Suprapubic skin (tissue), 3 donors: ENCODE measurements around the gene CAB39L.

Source experiments
- CTCF ChIP-seq, 2 donors: fragments of 200-600 bp in 1 of 2; fragments of 450-650 bp in 1 of 2; sonication (generic) in 1 of 2; IDR thresholded peaks; one replicate each; pipeline ENCODE4 v1.5.1; 2016 to 2019; ENCODE audit warnings: antibody characterized with exemption in 2 of 2, mild to moderate bottlenecking in 1 of 2, moderate library complexity in 1 of 2
- POLR2AphosphoS5 ChIP-seq, 3 donors: sonication (generic); formaldehyde crosslinking; IDR thresholded peaks; one replicate each; pipeline ENCODE4 v1.6.1; 2017; ENCODE audit warnings: antibody characterized with exemption in 3 of 3

GRCh38 chr13:49323344-49323743 lies 120.5 kb downstream of the CAB39L start:
- TF ChIP-seq POLR2AphosphoS5 (IDR thresholded peaks at IDR 0.05) (no peak), CTCF (IDR thresholded peaks at IDR 0.05) (no peak)
